Measurements from ENCODE around the gene OR2A42.
"Not testable (repeated sequence)": the region's sequence is repeated elsewhere in the genome, so short reads cannot be mapped to it uniquely, and the experiment has no call there.

OR2A42 gene

DNA sequence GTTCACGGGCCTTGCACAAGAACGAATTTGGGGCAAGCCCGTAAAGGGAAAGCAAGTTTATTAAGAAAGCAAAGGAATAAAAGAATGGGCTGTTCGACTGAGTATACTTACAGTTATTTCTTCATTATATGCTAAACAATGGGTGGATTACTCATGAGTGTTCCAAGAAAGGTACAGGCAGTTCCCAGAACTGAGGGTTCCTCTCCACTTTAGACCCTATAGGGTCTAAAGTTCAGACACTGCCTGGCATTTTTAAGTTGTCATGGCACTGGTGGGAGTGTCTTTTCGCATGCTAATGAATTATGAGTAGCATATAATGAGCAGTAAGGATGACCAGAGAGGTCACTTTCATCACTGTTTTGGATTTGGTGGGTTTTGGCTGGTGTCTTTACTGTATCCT lies 34.1 kb downstream of the OR2A42 start:
- not testable (repeated sequence) for H3K27me3 ChIP-seq (ENCODE audit: low read depth, low read length); H2AFZ ChIP-seq (ENCODE audit: low read depth, low read length); H3K9me3 ChIP-seq (ENCODE audit: insufficient read depth, low read length); H3K36me3 ChIP-seq (replicated peaks; ENCODE audit: low read depth, low read length); H3K9ac ChIP-seq (ENCODE audit: low read length); H4K20me1 ChIP-seq (ENCODE audit: insufficient read depth, low read length); H3K27ac ChIP-seq (ENCODE audit: low read length); H3K4me2 ChIP-seq (ENCODE audit: low read length); H3K4me1 ChIP-seq (ENCODE audit: low read length); H3K4me3 ChIP-seq (ENCODE audit: low read length); H3K79me2 ChIP-seq (ENCODE audit: low read length)

DNA sequence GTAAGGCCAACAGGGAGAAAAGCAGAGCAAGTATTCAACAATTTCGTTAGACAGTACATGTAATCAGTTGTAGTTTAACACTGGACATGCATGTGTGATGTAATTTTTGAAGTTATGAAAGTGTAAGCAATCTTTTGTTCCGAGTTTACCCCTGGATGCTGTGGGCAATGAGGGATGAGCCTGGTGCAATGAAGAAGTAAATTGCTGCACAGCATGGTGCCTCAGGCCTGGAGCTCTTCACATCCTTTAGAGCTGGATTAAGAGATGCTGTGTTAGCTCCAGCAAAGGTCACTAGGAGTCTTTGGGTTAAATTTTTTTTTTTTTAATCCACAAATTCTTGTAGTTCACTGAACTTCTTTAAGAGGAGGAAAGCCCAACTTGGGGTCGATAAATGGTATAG lies 36.3 kb downstream of the OR2A42 start:
- not testable (repeated sequence) for H3K9me3 ChIP-seq (ENCODE audit: insufficient read depth, low read length); H3K4me3 ChIP-seq (ENCODE audit: low read length); H4K20me1 ChIP-seq (ENCODE audit: insufficient read depth, low read length); H3K27ac ChIP-seq (ENCODE audit: low read length); H3K4me2 ChIP-seq (ENCODE audit: low read length); H3K9ac ChIP-seq (ENCODE audit: low read length); H2AFZ ChIP-seq (ENCODE audit: low read depth, low read length); H3K27me3 ChIP-seq (ENCODE audit: low read depth, low read length); H3K4me1 ChIP-seq (ENCODE audit: low read length); H3K79me2 ChIP-seq (ENCODE audit: low read length); H3K36me3 ChIP-seq (replicated peaks; ENCODE audit: low read depth, low read length)

DNA sequence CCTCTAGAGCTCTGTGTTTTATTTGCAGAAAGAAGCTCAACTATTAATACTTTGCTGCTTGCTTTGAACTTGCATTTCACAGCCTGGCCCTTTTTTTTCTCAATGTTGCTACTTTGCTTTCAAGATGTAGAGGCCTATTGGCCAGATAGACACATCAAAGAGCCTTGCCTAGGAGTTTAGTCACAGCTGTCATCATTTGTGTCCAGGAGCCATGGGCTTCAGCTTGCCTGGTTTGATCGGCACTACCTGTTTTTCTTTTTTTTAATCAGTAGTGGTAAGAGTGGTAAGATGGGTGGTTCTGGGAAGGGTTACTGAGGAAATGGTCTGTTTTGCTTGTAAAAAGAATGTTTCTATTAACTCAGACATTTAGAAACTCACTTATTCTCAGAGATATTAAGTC lies 37.4 kb downstream of the OR2A42 start:
- not testable (repeated sequence) for H3K27me3 ChIP-seq (ENCODE audit: low read depth, low read length); H4K20me1 ChIP-seq (ENCODE audit: insufficient read depth, low read length); H3K4me1 ChIP-seq (ENCODE audit: low read length); H3K4me2 ChIP-seq (ENCODE audit: low read length); H3K9ac ChIP-seq (ENCODE audit: low read length); H3K79me2 ChIP-seq (ENCODE audit: low read length); H3K9me3 ChIP-seq (ENCODE audit: insufficient read depth, low read length); H3K4me3 ChIP-seq (ENCODE audit: low read length); H3K27ac ChIP-seq (ENCODE audit: low read length); H3K36me3 ChIP-seq (replicated peaks; ENCODE audit: low read depth, low read length); H2AFZ ChIP-seq (ENCODE audit: low read depth, low read length)

DNA sequence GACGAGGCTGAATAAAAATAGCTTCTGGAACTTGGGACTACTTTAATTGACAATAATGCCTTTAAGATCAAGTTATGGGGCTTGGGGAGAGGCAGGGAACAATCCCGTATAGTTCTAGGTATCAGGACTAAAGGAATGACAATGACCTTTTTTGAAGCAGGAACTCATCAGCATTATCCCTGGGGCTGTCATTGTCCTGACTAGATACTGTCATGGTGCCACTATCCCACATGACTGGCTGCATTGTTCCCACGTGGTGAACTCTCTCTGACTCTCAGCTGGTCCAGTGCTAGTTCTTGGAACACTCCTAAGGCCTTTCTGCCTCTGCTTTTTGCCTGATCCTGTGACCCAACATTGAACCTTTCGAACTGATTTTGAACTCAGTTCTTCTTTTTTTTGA lies 40.5 kb downstream of the OR2A42 start:
- not testable (repeated sequence) for H3K4me1 ChIP-seq (ENCODE audit: low read length); H3K9me3 ChIP-seq (ENCODE audit: insufficient read depth, low read length); H3K27ac ChIP-seq (ENCODE audit: low read length); H3K27me3 ChIP-seq (ENCODE audit: low read depth, low read length); H3K4me3 ChIP-seq (ENCODE audit: low read length); H3K79me2 ChIP-seq (ENCODE audit: low read length); H3K9ac ChIP-seq (ENCODE audit: low read length); H3K36me3 ChIP-seq (replicated peaks; ENCODE audit: low read depth, low read length); H3K4me2 ChIP-seq (ENCODE audit: low read length); H4K20me1 ChIP-seq (ENCODE audit: insufficient read depth, low read length); H2AFZ ChIP-seq (ENCODE audit: low read depth, low read length)

DNA sequence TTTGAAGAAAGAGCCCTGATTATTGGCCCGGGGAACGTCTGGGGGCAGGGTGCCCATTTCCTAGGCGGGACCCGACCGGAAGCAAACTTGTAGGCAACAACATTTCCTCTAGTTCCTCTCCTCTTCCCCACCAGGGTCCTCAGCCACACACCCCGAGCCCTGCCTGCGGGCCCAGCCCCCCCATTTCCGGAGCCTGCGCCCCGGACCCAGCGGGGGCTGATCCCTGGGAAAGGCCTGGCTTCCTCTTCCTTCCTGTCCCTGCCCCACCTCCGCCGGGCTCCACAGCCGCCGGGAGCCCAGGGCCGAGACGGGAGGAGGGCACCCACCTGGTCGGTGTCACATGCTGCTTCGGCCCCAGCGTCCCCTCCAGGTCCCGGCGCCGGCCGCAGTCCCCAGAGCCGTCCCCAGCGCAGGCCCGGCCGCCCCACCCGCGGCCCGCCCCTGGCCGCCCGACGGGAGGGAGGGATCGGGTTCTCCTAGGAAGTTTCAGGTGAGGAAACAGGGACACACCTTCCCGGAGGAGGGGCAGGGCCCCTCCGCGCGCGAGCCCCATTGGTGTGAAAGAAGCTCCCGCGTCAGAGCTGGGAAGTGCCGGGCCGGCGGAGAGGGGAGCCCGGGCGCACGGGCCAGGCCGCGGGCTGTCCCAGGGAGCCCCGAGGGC lies 44.1 kb downstream of the OR2A42 start, which contains the start of gene ARHGEF35:
TSS of gene ARHGEF35 (minus strand) at position 622 of the 661 bp plus-strand sequence. CDS start 7,450 bp downstream, outside the sequence.
- H3K79me2 ChIP-seq (ENCODE audit: low read length); H3K9me3 ChIP-seq (ENCODE audit: insufficient read depth, low read length); H4K20me1 ChIP-seq (ENCODE audit: insufficient read depth, low read length); H3K27ac ChIP-seq (ENCODE audit: low read length); H3K4me1 ChIP-seq (ENCODE audit: low read length); H3K9ac ChIP-seq (ENCODE audit: low read length); H3K4me2 ChIP-seq (ENCODE audit: low read length); H3K36me3 ChIP-seq (replicated peaks; ENCODE audit: low read depth, low read length); H3K4me3 ChIP-seq (ENCODE audit: low read length); H3K27me3 ChIP-seq (ENCODE audit: low read depth, low read length); H2AFZ ChIP-seq (ENCODE audit: low read depth, low read length): not testable (repeated sequence)

DNA sequence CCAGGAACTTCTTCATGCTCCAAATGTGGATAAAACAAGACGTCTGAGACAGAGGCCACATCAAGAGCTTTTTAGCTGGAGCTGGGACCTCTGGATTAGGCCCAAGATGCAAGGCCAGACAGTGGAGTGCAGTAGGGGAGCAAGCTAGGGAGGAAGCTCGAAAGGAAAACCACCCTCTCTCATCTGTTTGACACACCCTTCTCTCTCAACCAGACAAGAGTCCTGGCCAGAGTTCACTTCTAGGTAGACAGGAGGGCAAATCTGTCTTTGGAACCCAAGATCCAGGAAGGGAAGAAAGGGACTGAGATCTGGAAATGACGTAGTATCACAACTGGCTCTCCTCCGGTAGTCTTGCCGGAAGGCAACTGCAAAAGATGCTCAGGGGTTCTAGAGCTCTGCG lies 45.0 kb downstream of the OR2A42 start:
- H3K9ac ChIP-seq (ENCODE audit: low read length); H3K4me1 ChIP-seq (ENCODE audit: low read length); H2AFZ ChIP-seq (ENCODE audit: low read depth, low read length): not testable (repeated sequence)

DNA sequence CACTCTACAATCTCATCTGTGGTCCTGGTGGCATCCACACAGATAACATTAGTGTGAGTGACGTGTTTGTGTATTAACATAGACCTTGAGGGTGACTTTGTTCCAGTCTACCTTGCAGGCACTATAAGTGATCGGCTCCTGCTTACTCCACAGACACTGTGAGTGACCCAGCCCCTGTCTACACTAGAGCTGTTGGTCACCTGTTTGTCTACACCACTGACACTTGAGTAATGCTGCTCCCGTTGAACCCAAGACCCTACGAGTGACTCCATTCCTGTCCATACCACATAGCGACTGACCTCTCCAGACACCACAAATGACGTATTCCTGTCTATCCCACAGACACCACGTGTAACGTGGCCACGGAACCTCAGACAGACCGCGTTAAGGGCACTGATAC lies 45.6 kb downstream of the OR2A42 start:
- not testable (repeated sequence) for H3K9ac ChIP-seq (ENCODE audit: low read length)

More for the DNA sequence above, 45.0 kb downstream of the OR2A42 start:
- not testable (repeated sequence) for H3K4me3 ChIP-seq (ENCODE audit: low read length); H3K9me3 ChIP-seq (ENCODE audit: insufficient read depth, low read length); H3K79me2 ChIP-seq (ENCODE audit: low read length); H3K4me2 ChIP-seq (ENCODE audit: low read length); H3K27me3 ChIP-seq (ENCODE audit: low read depth, low read length); H4K20me1 ChIP-seq (ENCODE audit: insufficient read depth, low read length); H3K27ac ChIP-seq (ENCODE audit: low read length); H3K36me3 ChIP-seq (replicated peaks; ENCODE audit: low read depth, low read length)

DNA sequence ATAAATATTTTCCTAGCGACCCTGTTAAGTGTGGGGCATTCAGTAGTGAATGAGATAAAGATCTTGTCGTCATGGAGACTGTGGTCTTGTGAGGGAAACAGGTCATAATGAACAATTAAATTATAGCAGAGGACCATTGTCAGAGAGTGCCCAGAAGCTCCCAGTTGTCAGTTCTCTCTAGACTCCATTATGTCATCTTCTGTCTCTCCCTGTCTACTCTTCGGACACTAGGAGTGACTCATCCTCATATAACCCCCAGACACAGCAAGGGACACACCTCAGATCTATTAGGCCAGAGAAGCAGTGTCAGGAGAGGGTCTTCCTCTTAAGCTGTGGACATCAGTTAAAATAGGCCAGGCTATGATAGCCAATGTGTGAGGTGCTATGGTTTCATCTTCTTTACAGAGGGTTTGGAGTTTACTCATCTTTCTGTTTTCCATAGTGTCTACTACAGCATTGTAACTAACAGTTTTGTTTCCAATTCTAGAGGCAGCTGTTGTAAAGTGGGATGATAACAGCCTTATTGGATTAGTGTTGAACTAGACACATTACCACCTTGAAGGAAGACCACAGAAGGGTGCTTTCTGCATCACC lies 50.7 kb downstream of the OR2A42 start:
- H3K4me1 ChIP-seq (ENCODE audit: low read length); H3K79me2 ChIP-seq (ENCODE audit: low read length); H2AFZ ChIP-seq (ENCODE audit: low read depth, low read length); H3K4me3 ChIP-seq (ENCODE audit: low read length); H3K27me3 ChIP-seq (ENCODE audit: low read depth, low read length); H3K27ac ChIP-seq (ENCODE audit: low read length); H3K4me2 ChIP-seq (ENCODE audit: low read length); H4K20me1 ChIP-seq (ENCODE audit: insufficient read depth, low read length); H3K9me3 ChIP-seq (ENCODE audit: insufficient read depth, low read length); H3K9ac ChIP-seq (ENCODE audit: low read length); H3K36me3 ChIP-seq (replicated peaks; ENCODE audit: low read depth, low read length): not testable (repeated sequence)

More for the DNA sequence above, 45.6 kb downstream of the OR2A42 start:
- H3K36me3 ChIP-seq (replicated peaks; ENCODE audit: low read depth, low read length); H3K79me2 ChIP-seq (ENCODE audit: low read length); H3K27me3 ChIP-seq (ENCODE audit: low read depth, low read length); H4K20me1 ChIP-seq (ENCODE audit: insufficient read depth, low read length); H2AFZ ChIP-seq (ENCODE audit: low read depth, low read length); H3K9me3 ChIP-seq (ENCODE audit: insufficient read depth, low read length); H3K4me3 ChIP-seq (ENCODE audit: low read length); H3K4me2 ChIP-seq (ENCODE audit: low read length); H3K4me1 ChIP-seq (ENCODE audit: low read length); H3K27ac ChIP-seq (ENCODE audit: low read length): not testable (repeated sequence)

DNA sequence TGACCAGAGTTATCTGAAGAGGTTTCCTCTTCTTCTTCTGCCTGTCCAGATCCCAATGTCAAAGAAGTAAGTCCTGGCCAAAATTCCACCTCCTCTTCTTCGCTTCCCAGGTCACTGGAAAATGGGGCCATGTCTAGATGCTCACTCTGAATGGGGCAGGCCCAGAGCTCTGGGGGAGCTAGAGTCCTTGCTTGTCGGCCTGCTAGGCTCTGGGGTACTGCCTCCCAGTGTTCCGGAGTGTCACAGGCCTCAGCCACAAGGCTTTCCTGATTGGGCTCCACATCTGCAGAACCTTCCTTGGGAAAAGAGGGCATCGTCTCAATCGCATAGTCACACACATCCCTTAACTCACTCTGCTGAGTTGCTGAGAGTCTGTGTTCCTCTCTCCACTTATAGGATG lies 51.6 kb downstream of the OR2A42 start:
- H3K79me2 ChIP-seq (ENCODE audit: low read length); H3K36me3 ChIP-seq (replicated peaks; ENCODE audit: low read depth, low read length); H3K4me3 ChIP-seq (ENCODE audit: low read length); H3K9ac ChIP-seq (ENCODE audit: low read length); H3K4me1 ChIP-seq (ENCODE audit: low read length); H3K27ac ChIP-seq (ENCODE audit: low read length); H3K4me2 ChIP-seq (ENCODE audit: low read length); H4K20me1 ChIP-seq (ENCODE audit: insufficient read depth, low read length); H3K27me3 ChIP-seq (ENCODE audit: low read depth, low read length); H3K9me3 ChIP-seq (ENCODE audit: insufficient read depth, low read length); H2AFZ ChIP-seq (ENCODE audit: low read depth, low read length): not testable (repeated sequence)

DNA sequence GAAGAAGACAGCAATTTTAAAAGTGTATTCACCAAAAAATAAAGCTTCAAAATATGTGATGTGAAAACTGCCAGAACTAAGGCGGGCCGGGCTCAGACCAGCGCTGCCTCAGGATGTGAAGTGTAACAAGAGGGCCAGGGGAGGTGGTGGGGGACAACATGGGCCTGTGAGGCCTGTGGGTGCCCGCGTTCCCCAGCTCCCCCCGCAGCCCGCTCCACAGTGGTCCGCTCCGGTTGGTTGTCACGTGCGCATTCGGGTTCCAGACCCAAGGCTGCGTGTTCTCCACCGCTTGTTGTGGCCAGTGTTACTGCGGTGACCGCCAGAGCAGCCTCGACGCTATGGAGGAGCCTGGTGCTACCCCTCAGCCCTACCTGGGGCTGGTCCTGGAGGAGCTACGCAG lies 56.2 kb downstream of the OR2A42 start, which contains the start of gene CTAGE4:
TSS of gene CTAGE4 (plus strand) at position 301 of the 400 bp plus-strand sequence. CDS start at position 339, 38 bp downstream.
- not testable (repeated sequence) for H3K27me3 ChIP-seq (ENCODE audit: low read depth, low read length); H3K36me3 ChIP-seq (replicated peaks; ENCODE audit: low read depth, low read length); H3K4me2 ChIP-seq (ENCODE audit: low read length); H3K9ac ChIP-seq (ENCODE audit: low read length); H3K4me1 ChIP-seq (ENCODE audit: low read length); H3K4me3 ChIP-seq (ENCODE audit: low read length); H4K20me1 ChIP-seq (ENCODE audit: insufficient read depth, low read length); H3K79me2 ChIP-seq (ENCODE audit: low read length); H2AFZ ChIP-seq (ENCODE audit: low read depth, low read length); H3K27ac ChIP-seq (ENCODE audit: low read length); H3K9me3 ChIP-seq (ENCODE audit: insufficient read depth, low read length)

All from OCI-LY3 (cell line).